ENCODE measurements around the gene COX6B2. TPM values are rescaled to one million over a fixed set of nuclear protein-coding genes. Genes with fewer than 3 reads are reported as not detected.
A peak's percentile ranks its signal among the peaks of the same experiment; 100 is the strongest.
"Not testable (repeated sequence)": the region's sequence is repeated elsewhere in the genome, so short reads cannot be mapped to it uniquely, and the experiment has no call there.

The COX6B2 gene, protein sequence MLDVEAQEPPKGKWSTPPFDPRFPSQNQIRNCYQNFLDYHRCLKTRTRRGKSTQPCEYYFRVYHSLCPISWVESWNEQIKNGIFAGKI
- total RNA-seq: 10 to 100 TPM in 1 of 8 experiments, 1 to 10 TPM in 4, under 1 TPM in 3; 0.55 to 15.3 (median 1.2) TPM

GRCh38 chr19:55354698-55355212 lies at the start of gene COX6B2:
TSS of gene COX6B2 (minus strand) at chr19:55354719. CDS start at chr19:55354521, 198 bp downstream.
- Histone ChIP-seq H3K4me1 (replicated peaks in 1 of 2) (peaks cover 7 to 14% of the 10 kb centered on the region in 2 donors), H3K27ac (no peak within 1 kb of the TSS), H3K4me3 (peak within 1 kb of the TSS; percentile 28 to 46 (median 38))
- ATAC-seq (replicated peaks in 6 of 8): peak in 7 of 8 experiments; percentile 5 to 41 (median 13)
- in situ Hi-C loops (cut with MboI; ENCODE audit: low pct_unique_long_range_greater_than_20kb in 2 of 9, low sequenced_read_pairs in 9 of 9, unreplicated experiment in 9 of 9): no loop called here
- WGBS, 10 experiments: no CpG with 5 or more reads among the region's 43 CpGs

DNA sequence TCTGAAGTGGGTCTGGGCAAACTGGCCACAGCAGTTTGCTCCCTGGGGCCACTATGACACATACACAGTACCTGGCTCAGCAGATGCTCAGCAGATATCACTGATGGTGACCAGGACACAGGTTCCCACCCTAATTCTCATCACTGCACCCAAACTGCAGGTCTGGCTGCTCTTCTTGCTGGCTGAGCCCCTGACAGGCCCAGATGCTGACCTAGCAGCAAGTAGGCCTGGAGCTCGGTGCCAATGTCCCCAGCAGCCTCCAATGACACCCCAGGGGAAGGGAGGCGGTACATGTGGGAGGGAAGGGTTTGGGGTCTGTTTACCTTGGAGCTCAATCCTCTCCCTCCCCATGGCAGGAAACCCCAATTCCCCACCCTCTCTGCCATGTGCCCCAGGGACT lies 48.0 kb upstream of the COX6B2 start:
- H3K4me3 ChIP-seq: no peak overlapping the region
- no peak overlapping the region for H3K27ac ChIP-seq
- ATAC-seq (replicated peaks in 6 of 8): no peak
- H3K4me1 ChIP-seq (replicated peaks in 1 of 2): peaks cover 10 to 11% of the 10 kb centered on the region in 2 donors
- no CpG with 5 or more reads among the region's 2 CpGs for WGBS, 10 experiments
- in situ Hi-C loops (cut with MboI; ENCODE audit: low pct_unique_long_range_greater_than_20kb in 2 of 9, low sequenced_read_pairs in 9 of 9, unreplicated experiment in 9 of 9): loop anchor here in 5 of 9 experiments (25.0 kb wide), 1 partner anchor 265 kb away; the partner anchor contains the start of gene TNNT1 (in 5 of the 5)

- in situ Hi-C loops (cut with MboI; ENCODE audit: low pct_unique_long_range_greater_than_20kb in 2 of 9, low sequenced_read_pairs in 9 of 9, unreplicated experiment in 9 of 9): loop anchor here in 5 of 9 experiments (25.0 kb wide), 1 partner anchor 264 kb away; the partner anchor contains the start of gene TNNT1 (in 5 of the 5)
- not testable (repeated sequence) for H3K4me1 ChIP-seq (replicated peaks in 1 of 2)
Measured at GRCh38 chr19:55401390-55401789, 46.9 kb upstream of the COX6B2 start.

DNA sequence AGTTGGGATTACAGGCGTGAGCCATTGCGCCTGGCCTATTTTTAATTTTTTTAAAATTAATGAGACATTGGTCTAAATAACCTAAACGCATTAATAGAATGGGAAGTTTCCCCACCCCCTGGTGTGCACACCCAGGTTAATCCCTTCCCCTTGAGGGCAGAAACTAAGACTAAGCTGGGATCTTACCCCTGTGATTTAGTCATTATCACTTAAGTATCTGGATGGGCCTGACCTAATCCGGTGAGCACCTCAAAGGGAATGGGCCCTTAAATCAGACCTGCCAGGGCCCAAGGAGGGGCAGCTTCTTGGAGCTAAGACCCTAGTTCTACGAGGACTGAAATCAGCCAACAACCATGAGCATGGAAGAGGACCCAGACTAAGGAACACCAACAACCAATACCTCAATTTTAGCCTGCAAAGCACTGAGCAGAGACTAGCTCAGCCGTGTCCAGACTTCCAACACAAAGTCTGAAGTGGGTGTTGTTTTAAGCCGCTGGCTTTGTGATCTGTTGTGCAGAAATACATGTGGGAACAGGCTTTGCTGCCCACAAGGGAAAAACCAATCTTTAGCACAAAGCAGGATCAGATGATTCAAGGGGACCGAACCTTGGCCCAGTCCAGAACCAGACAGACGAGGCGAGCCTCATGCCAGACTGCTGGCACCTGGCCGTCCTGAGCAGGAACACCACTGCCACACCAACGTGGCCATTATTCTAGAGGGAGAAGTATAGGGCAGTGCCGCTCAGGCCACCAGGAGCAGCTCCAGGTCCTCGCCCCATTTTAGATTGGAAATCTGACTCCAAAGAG lies 46.0 kb upstream of the COX6B2 start:
- Histone ChIP-seq H3K4me3 (no peak overlapping the region), H3K4me1 (replicated peaks in 1 of 2) (no peaks in the 10 kb centered on the region), H3K27ac (no peak overlapping the region)
- peak in 5 of 8 experiments; percentile 3 to 17 (median 15) for ATAC-seq (replicated peaks in 6 of 8)
- in situ Hi-C loops (cut with MboI; ENCODE audit: low pct_unique_long_range_greater_than_20kb in 2 of 9, low sequenced_read_pairs in 9 of 9, unreplicated experiment in 9 of 9): loop anchor here in 5 of 9 experiments (25.0 kb wide), 1 partner anchor 263 kb away; the partner anchor contains the start of gene TNNT1 (in 5 of the 5)
- 53 to 100% (median 84%) methylated on average over 1 to 8 of the region's 14 CpGs; no CpG with 5 or more reads in 1 of the 10 experiments for WGBS, 10 experiments

More at GRCh38 chr19:55401390-55401789, 46.9 kb upstream of the COX6B2 start:
- peak in 5 of 8 experiments; percentile 8 to 29 (median 20) for ATAC-seq (replicated peaks in 6 of 8)
- not testable (repeated sequence) for H3K27ac ChIP-seq, H3K4me3 ChIP-seq
- no CpG with 5 or more reads among the region's 28 CpGs for WGBS, 10 experiments

- in situ Hi-C loops (cut with MboI; ENCODE audit: low pct_unique_long_range_greater_than_20kb in 2 of 9, low sequenced_read_pairs in 9 of 9, unreplicated experiment in 9 of 9): no loop called here
- Histone ChIP-seq H3K4me3 (no peak overlapping the region), H3K27ac (no peak overlapping the region), H3K4me1 (replicated peaks in 1 of 2) (peaks cover 3% of the 10 kb centered on the region in 2 donors)
- no peak for ATAC-seq (replicated peaks in 6 of 8)
- 80 to 100% (median 93%) methylated on average over 2 to 12 of the region's 12 CpGs for WGBS, 10 experiments
Measured at GRCh38 chr19:55398200-55398925, 43.8 kb upstream of the COX6B2 start.

DNA sequence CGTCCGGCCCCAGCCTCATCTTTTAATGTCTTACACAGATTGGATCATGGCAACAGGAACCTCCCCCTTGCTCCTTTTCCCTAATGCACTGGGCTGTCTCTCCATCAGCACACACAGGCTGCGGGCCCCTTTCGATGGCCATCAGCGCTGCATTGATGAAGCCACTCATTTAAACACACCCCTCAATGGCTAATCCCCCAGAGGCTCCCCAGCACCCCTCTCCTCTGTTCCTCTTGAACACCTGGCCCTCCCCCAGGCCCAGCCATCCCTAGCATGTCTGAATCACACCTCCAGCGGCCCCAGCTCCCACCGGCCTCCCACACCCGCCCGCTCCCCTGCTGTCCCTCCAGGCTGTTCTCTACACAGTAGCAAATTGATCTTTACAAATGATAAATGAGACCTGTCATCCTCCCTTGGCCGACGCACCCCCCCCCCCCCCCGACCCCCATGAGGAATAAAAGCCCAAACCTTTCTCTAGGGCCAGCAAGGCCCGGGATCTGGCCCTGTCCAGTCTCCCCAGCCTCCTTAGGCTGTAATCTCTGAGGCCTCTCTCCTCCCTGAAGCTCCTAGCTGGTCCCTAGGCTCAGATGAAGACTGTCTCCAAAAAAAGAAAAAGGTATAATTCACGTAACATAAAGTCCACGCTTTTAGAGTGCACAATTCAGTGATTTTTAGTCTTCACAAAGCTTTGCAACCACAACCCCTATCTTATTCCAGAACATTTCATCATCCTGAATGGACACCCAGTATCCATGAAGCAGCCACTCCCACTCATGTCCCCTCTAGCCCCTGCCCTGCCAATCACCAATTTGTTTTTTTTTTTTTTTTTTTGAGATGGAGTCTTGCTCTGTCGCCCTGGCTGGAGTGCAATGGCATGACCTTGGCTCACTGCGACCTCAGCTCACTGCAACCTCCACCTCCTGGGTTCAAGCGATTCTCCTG lies 38.6 kb upstream of the COX6B2 start:
- Histone ChIP-seq H3K4me3 (peak overlapping the region in 1 of 5 donors; percentile 1), H3K27ac (peak overlapping the region; percentile 58 to 80), H3K4me1 (replicated peaks in 1 of 2) (peaks cover 22 to 35% of the 10 kb centered on the region in 2 donors)
- in situ Hi-C loops (cut with MboI; ENCODE audit: low pct_unique_long_range_greater_than_20kb in 2 of 9, low sequenced_read_pairs in 9 of 9, unreplicated experiment in 9 of 9): no loop called here
- peak in 5 of 8 experiments; percentile 62 to 88 (median 87) for ATAC-seq (replicated peaks in 6 of 8)
- WGBS, 10 experiments: 80 to 100% (median 95%) methylated on average over 1 to 4 of the region's 18 CpGs; no CpG with 5 or more reads in 2 of the 10 experiments

DNA sequence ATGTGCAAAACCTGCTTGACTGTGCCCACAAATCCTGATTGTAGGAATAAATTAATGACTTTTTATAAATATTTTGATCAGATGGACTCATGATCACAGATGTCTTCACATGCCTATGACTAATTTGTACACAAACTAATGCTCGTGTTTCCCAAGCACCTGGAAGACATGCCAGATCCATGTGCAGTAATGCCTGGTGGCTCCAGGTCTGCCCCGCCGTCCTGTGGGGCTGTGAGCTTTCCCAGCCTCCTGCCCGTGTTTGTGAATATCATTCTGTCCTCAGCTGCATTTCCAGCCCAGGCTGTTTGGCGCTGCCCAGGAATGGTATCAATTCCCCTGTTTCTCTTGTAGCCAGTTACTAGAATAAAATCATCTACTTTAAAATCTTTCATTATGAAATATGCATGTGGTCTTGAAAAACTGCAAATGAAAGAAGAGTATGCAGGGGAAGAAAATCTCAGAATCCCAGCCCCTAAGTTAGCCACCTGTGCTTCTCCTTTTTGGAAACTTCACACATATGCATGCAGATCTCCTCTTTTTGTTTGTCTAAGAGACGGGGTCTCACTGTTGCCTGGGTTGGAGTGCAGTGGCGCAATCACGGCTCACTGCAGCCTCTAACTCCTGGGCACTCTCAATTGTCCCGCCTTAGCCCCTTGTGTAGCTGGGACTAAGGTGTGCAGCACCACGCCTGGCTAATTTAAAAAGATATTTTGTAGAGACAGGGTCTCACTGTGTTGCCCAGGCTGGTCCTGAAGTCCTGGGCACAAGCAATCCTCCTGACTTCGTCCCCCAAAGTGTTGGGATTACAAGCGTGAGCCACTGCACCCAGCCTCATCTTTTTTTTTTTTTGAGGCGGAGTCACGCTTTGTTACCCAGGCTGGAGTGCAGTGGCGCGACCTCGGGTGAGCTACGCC lies 37.4 kb upstream of the COX6B2 start:
- peaks cover 33 to 46% of the 10 kb centered on the region in 2 donors for H3K4me1 ChIP-seq (replicated peaks in 1 of 2)
- peak in 7 of 8 experiments; percentile 2 to 43 (median 9) for ATAC-seq (replicated peaks in 6 of 8)
- in situ Hi-C loops (cut with MboI; ENCODE audit: low pct_unique_long_range_greater_than_20kb in 2 of 9, low sequenced_read_pairs in 9 of 9, unreplicated experiment in 9 of 9): no loop called here
- H3K4me3 ChIP-seq: peak overlapping the region in 1 of 5 donors; percentile 1
- 42 to 100% (median 63%) methylated on average over 1 to 9 of the region's 18 CpGs; no CpG with 5 or more reads in 2 of the 10 experiments for WGBS, 10 experiments
- peak overlapping the region; percentile 58 to 80 for H3K27ac ChIP-seq

DNA sequence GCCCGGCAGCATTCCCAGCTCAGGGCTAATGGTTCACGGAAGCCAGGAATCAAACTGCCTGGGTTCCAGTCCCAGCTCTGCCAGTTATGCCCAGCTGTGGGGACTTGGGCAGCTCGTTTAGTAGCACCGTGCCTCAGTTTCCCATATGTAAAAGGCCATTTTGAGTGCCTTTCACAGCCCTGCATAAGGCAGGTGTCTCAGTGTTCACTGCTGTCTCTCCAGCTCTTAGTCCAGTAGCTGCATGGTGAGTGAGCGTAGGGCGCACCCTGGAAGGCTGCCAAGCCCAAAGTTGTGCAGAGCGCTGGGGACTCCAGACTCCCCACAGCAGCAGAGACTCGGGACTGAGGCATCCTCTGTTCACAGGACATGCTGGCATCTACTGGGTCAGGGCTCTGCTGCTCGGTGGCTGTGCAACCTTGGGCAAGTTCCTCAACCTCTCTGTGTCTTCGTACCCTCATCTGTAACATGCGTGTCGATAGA lies 36.7 kb upstream of the COX6B2 start:
- 40 to 100% (median 82%) methylated on average over 1 to 5 of the region's 12 CpGs; no CpG with 5 or more reads in 4 of the 10 experiments for WGBS, 10 experiments
- H3K27ac ChIP-seq: no peak overlapping the region
- H3K4me3 ChIP-seq: no peak overlapping the region
- peak in 3 of 8 experiments; percentile 2 to 5 (median 3) for ATAC-seq (replicated peaks in 6 of 8)
- in situ Hi-C loops (cut with MboI; ENCODE audit: low pct_unique_long_range_greater_than_20kb in 2 of 9, low sequenced_read_pairs in 9 of 9, unreplicated experiment in 9 of 9): no loop called here
- peaks cover 36 to 53% of the 10 kb centered on the region in 2 donors for H3K4me1 ChIP-seq (replicated peaks in 1 of 2)

DNA sequence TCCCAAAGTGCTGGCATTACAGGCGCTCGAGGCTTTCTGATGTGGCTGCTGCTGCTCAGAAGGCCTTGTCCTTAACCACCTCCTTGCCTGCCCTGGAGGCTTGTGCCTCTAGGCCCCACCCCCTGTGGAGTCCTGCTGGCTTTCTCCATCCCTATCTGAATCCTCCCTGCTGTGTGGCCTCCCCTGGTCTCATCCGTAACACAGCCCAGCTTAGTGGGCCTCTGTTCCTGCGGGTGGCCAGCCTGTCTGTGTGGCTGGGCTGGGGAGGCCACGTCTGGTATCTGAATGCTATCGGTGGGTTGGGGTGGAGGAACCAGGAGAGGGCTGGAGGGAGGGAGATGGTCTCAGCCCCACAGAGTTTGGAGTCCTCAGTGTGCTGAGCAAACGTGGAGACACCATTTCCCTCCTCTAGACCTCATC lies 36.0 kb upstream of the COX6B2 start:
- WGBS, 10 experiments: 60 to 100% (median 69%) methylated on average over 1 to 2 of the region's 7 CpGs; no CpG with 5 or more reads in 7 of the 10 experiments
- in situ Hi-C loops (cut with MboI; ENCODE audit: low pct_unique_long_range_greater_than_20kb in 2 of 9, low sequenced_read_pairs in 9 of 9, unreplicated experiment in 9 of 9): no loop called here
- no peak for ATAC-seq (replicated peaks in 6 of 8)
- H3K4me3 ChIP-seq: no peak overlapping the region
- no peak overlapping the region for H3K27ac ChIP-seq
- peaks cover 36 to 53% of the 10 kb centered on the region in 2 donors for H3K4me1 ChIP-seq (replicated peaks in 1 of 2)

DNA sequence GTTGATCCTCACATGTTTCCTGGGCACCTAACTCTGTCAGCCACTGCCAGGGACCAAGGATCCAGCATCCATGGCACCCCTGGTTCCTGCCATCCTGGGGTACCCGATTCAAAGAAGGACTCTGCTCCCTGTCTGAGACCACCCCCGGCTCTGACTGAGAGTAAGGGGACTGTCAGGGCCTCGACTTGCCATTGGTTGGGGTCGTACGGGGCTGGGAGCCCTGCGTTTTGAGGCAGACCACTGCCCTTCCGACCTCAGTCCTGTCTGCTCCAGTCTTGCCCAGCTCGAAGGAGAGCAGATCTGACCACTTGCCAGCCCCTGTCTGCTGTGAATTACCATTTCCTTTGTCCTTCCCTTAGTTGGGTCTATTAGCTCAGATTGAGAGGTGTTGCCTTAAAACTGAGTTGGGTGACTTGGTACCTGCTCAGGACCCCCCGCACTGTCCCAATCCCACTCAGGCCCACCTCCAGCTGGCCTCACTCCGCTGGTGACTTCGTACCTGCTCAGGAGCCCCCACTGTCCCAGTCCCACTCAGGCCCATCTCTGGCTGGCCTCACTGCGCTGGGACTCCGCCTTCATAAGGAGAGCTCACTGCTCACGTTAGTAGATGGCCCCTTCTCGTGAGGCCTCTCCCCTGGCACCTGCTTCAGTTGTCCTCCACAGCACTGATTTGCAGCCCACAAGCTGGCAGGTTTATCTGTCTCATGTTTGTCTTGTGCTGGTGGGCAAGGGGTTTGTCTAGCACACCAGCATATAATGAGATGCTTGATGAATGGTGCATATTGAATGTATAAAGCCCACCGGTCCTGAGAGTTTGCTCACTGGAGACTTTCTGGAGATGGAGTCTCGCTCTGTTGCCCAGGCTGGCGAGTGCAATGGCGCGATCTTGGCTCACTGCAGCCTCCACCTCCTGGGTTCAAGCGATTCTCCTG lies 35.1 kb upstream of the COX6B2 start:
- in situ Hi-C loops (cut with MboI; ENCODE audit: low pct_unique_long_range_greater_than_20kb in 2 of 9, low sequenced_read_pairs in 9 of 9, unreplicated experiment in 9 of 9): no loop called here
- H3K4me1 ChIP-seq (replicated peaks in 1 of 2): peaks cover 41 to 58% of the 10 kb centered on the region in 2 donors
- 40 to 100% (median 82%) methylated on average over 1 to 8 of the region's 21 CpGs; no CpG with 5 or more reads in 2 of the 10 experiments for WGBS, 10 experiments
- no peak for ATAC-seq (replicated peaks in 6 of 8)
- no peak overlapping the region for H3K27ac ChIP-seq
- no peak overlapping the region for H3K4me3 ChIP-seq

All from motor neuron (in vitro differentiated cells).